Bronchial epithelial cell (primary cell): ENCODE data around the gene CANX. TPM values are rescaled to one million over a fixed set of nuclear protein-coding genes. Genes with fewer than 3 reads are reported as not detected.

ENCODE experiments used
- DNase-seq: peaks from one replicate; pipeline ENCODE4 v3.0.0-alpha.2; 2010; ENCODE audit warnings: low read depth
- FAIRE-seq: peaks from 2 replicates; lab custom pipeline; 2011; peaks lifted over from hg19 to GRCh38; lab: Jason Lieb, UNC
- H3K27me3 ChIP-seq: 2 replicates; pipeline ENCODE4 v1.5.1; 2011; ENCODE audit warnings: low read length; ENCODE audit not compliant: control insufficient read depth, insufficient read depth
- H3K36me3 ChIP-seq: 2 replicates; pipeline ENCODE4 v1.5.1; 2011; ENCODE audit warnings: low read length; ENCODE audit not compliant: control insufficient read depth, insufficient read depth
- H3K4me3 ChIP-seq: 2 replicates; pipeline ENCODE4 v1.5.1; 2011; ENCODE audit warnings: mild to moderate bottlenecking, low read depth, low read length, control low read depth
- CTCF ChIP-seq: IDR thresholded peaks from 2 replicates; pipeline ENCODE4 v1.5.1; 2011; ENCODE audit warnings: mild to moderate bottlenecking, moderate library complexity, low read length, control low read depth, inconsistent platforms; ENCODE audit not compliant: insufficient read depth, severe bottlenecking
- total RNA-seq: library from RNA; depleted of rRNA; stranded (reverse); fragments of >200 nt; gene quantifications from 2 replicates; pipeline ENCODE4 v1.2.1, GENCODE V29; 2014

CANX gene
- total RNA-seq, 1 donor from 2014 or later, result 925 TPM

GRCh38 chr5:179769271-179769670 is 70.5 kb downstream of the CANX start:
- no peak for FAIRE-seq
- no peak for TF ChIP-seq CTCF
- Histone ChIP-seq H3K27me3 (no peaks in the 10 kb centered on the region), H3K36me3 (peaks cover 35% of the 10 kb centered on the region), H3K4me3 (no peak overlapping the region)
- no peak for DNase-seq

GRCh38 chr5:179769796-179770195 is 71.0 kb downstream of the CANX start:
- FAIRE-seq (no peak), DNase-seq (no peak)
- H3K4me3 ChIP-seq, result no peak overlapping the region

GRCh38 chr5:179771311-179771895 is 72.6 kb downstream of the CANX start:
- Histone ChIP-seq H3K36me3 (peaks cover 37% of the 10 kb centered on the region), H3K4me3 (no peak overlapping the region), H3K27me3 (no peaks in the 10 kb centered on the region)
- no peak for TF ChIP-seq CTCF
- FAIRE-seq (no peak), DNase-seq (no peak)

More at GRCh38 chr5:179769796-179770195, 71.0 kb downstream of the CANX start:
- Histone ChIP-seq H3K27me3 (no peaks in the 10 kb centered on the region), H3K36me3 (peaks cover 39% of the 10 kb centered on the region)
- TF ChIP-seq CTCF, result no peak

- FAIRE-seq, result no peak
- Histone ChIP-seq H3K27me3 (no peaks in the 10 kb centered on the region), H3K36me3 (peaks cover 35% of the 10 kb centered on the region)
These were observed 73.6 kb downstream of the CANX start for GRCh38 chr5:179772351-179772750.

GRCh38 chr5:179773686-179774040 is 74.9 kb downstream of the CANX start:
- DNase-seq, result no peak
- Histone ChIP-seq H3K36me3 (peaks cover 33% of the 10 kb centered on the region), H3K27me3 (no peaks in the 10 kb centered on the region), H3K4me3 (no peak overlapping the region)
- no peak for FAIRE-seq
- TF ChIP-seq CTCF, result no peak

More at GRCh38 chr5:179772351-179772750, 73.6 kb downstream of the CANX start:
- DNase-seq, result no peak
- no peak for TF ChIP-seq CTCF
- H3K4me3 ChIP-seq, result no peak overlapping the region

- Histone ChIP-seq H3K27me3 (no peaks in the 10 kb centered on the region), H3K4me3 (no peak overlapping the region), H3K36me3 (peaks cover 28% of the 10 kb centered on the region)
- no peak for DNase-seq
- no peak for FAIRE-seq
- TF ChIP-seq CTCF, result no peak
These were observed 75.7 kb downstream of the CANX start for GRCh38 chr5:179774442-179774841.
